Measurements from ENCODE around the gene SLC39A11.

- TF ChIP-seq CTCF (IDR thresholded peaks at IDR 0.05; ENCODE audit: poor library complexity, severe bottlenecking) (no peak), MXI1 (conservative IDR thresholded peaks at IDR 0.05; ENCODE audit: poor library complexity, severe bottlenecking) (no peak), SMC3 (conservative IDR thresholded peaks at IDR 0.05; ENCODE audit: poor library complexity) (no peak), EZH2 (IDR thresholded peaks at IDR 0.05; ENCODE audit: borderline replicate concordance, insufficient read depth, low read length, poor library complexity, severe bottlenecking) (no peak), TAF1 (IDR thresholded peaks at IDR 0.05; ENCODE audit: low read depth) (no peak), EP300 (conservative IDR thresholded peaks at IDR 0.05; ENCODE audit: poor library complexity, severe bottlenecking) (no peak)
- TF ChIP-seq, protein P1, sequence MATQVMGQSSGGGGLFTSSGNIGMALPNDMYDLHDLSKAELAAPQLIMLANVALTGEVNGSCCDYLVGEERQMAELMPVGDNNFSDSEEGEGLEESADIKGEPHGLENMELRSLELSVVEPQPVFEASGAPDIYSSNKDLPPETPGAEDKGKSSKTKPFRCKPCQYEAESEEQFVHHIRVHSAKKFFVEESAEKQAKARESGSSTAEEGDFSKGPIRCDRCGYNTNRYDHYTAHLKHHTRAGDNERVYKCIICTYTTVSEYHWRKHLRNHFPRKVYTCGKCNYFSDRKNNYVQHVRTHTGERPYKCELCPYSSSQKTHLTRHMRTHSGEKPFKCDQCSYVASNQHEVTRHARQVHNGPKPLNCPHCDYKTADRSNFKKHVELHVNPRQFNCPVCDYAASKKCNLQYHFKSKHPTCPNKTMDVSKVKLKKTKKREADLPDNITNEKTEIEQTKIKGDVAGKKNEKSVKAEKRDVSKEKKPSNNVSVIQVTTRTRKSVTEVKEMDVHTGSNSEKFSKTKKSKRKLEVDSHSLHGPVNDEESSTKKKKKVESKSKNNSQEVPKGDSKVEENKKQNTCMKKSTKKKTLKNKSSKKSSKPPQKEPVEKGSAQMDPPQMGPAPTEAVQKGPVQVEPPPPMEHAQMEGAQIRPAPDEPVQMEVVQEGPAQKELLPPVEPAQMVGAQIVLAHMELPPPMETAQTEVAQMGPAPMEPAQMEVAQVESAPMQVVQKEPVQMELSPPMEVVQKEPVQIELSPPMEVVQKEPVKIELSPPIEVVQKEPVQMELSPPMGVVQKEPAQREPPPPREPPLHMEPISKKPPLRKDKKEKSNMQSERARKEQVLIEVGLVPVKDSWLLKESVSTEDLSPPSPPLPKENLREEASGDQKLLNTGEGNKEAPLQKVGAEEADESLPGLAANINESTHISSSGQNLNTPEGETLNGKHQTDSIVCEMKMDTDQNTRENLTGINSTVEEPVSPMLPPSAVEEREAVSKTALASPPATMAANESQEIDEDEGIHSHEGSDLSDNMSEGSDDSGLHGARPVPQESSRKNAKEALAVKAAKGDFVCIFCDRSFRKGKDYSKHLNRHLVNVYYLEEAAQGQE (IDR thresholded peaks at IDR 0.05; ENCODE audit: borderline replicate concordance), result no peak
Measured at GRCh38 chr17:72883351-72883750, 209.1 kb downstream of the SLC39A11 start.
